Neutrophil (primary cell): ENCODE measurements around the gene CDK19.

Experiments
- H3K27ac ChIP-seq: fragments of 200-600 bp; sonication (generic); 2 replicates; pipeline ENCODE4 v1.5.1; 2016; ENCODE audit warnings: mild to moderate bottlenecking, moderate library complexity
- H3K27me3 ChIP-seq: fragments of 200-600 bp; sonication (generic); 2 replicates; pipeline ENCODE4 v1.6.0; 2016; ENCODE audit warnings: mild to moderate bottlenecking
- H3K36me3 ChIP-seq: fragments of 200-600 bp; sonication (generic); 2 replicates; pipeline ENCODE4 v1.5.1; 2017
- H3K4me1 ChIP-seq, 2 experiments: fragments of 200-600 bp in 1 of 2; sonication (generic) in 1 of 2; 1 replicate in 1 of 2; 2 replicates in 1 of 2; pipeline versions ENCODE4 v1.5.1 to v1.6.1; 2013 to 2016; ENCODE audit warnings: low read depth in 1 of 2, low read length in 1 of 2, mild to moderate bottlenecking in 1 of 2, moderate library complexity in 1 of 2; ENCODE audit not compliant: control insufficient read depth in 1 of 2, insufficient read depth in 1 of 2
- H3K4me3 ChIP-seq, 2 experiments: fragments of 200-600 bp in 1 of 2; sonication (generic) in 1 of 2; 1 replicate in 1 of 2; 2 replicates in 1 of 2; pipeline ENCODE4 v1.5.1; 2013 to 2016; ENCODE audit warnings: low read depth in 1 of 2, low read length in 1 of 2, mild to moderate bottlenecking in 1 of 2, moderate library complexity in 1 of 2
- H3K9me3 ChIP-seq: fragments of 200-600 bp; sonication (generic); 2 replicates; pipeline ENCODE4 v1.5.1; 2016
- TF ChIP-seq, protein P1 (sequence below): fragments of 200-600 bp; sonication (generic); IDR thresholded peaks from 2 replicates; pipeline ENCODE4 v1.5.1; 2016; ENCODE audit warnings: antibody characterized with exemption

The CDK19 gene

DNA sequence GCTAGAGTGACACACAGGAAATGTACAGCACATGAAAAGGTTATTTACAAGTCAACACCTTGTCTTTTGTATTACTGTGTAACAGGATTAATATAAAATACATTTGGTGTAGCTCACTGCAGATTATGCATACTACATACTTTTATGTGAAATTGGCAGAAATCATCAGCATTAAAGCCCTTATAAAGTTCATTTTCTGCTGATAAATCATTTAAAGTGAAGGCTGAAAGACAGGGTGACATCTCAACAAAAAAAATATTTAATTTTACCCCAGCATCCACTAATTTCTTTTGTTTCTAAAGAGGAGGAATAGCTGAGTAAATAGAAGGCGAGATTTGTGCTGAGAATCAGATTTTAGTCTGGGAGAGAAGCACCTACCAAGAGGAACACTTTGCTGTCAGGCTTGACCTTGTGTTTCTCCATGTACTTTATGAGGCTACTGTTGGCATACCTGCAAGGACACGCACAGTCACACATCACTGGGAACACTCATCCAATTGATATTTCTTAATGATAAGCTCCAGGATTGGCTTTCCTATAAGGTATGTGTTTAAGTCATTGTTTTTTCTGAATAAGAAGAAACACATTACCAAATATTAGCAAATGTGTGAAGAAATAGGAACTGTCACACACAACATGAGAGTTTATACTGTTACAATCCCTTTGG is 192.2 kb downstream of the CDK19 start:
- peaks cover 90% of the 10 kb centered on the region for H3K36me3 ChIP-seq
- no peak overlapping the region for H3K27ac ChIP-seq
- H3K4me1 ChIP-seq = no peaks in the 10 kb centered on the region
- no peaks in the 10 kb centered on the region for H3K27me3 ChIP-seq
- TF ChIP-seq, protein P1, sequence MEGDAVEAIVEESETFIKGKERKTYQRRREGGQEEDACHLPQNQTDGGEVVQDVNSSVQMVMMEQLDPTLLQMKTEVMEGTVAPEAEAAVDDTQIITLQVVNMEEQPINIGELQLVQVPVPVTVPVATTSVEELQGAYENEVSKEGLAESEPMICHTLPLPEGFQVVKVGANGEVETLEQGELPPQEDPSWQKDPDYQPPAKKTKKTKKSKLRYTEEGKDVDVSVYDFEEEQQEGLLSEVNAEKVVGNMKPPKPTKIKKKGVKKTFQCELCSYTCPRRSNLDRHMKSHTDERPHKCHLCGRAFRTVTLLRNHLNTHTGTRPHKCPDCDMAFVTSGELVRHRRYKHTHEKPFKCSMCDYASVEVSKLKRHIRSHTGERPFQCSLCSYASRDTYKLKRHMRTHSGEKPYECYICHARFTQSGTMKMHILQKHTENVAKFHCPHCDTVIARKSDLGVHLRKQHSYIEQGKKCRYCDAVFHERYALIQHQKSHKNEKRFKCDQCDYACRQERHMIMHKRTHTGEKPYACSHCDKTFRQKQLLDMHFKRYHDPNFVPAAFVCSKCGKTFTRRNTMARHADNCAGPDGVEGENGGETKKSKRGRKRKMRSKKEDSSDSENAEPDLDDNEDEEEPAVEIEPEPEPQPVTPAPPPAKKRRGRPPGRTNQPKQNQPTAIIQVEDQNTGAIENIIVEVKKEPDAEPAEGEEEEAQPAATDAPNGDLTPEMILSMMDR = no peak
- H3K9me3 ChIP-seq = no peaks in the 10 kb centered on the region
- no peak overlapping the region for H3K4me3 ChIP-seq

DNA sequence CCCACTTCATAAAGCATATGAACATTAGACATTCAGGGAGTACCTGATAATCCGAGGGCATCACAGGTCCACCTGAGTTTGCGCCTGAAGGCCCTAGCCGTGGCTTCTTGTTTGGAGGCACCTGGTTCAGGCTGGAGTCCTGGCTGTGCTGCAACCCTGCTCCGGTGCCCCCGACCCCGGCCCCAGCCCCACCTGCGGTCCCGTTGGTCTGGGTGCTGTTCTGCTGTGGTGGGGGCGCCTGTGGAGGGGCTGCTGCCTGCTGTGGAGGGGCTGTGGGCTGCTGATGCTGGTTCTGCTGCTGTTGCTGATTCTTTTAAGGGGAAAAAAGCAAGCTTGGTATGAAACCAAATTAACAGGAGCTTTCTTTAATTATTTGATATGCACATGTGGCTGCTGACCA is 194.2 kb downstream of the CDK19 start:
- Histone ChIP-seq H3K36me3 (peaks cover 86% of the 10 kb centered on the region), H3K9me3 (no peaks in the 10 kb centered on the region), H3K4me1 (peaks cover 0 to 6% of the 10 kb centered on the region in 2 experiments), H3K27ac (no peak overlapping the region), H3K4me3 (no peak overlapping the region), H3K27me3 (no peaks in the 10 kb centered on the region)
- TF ChIP-seq, protein P1 = no peak

DNA sequence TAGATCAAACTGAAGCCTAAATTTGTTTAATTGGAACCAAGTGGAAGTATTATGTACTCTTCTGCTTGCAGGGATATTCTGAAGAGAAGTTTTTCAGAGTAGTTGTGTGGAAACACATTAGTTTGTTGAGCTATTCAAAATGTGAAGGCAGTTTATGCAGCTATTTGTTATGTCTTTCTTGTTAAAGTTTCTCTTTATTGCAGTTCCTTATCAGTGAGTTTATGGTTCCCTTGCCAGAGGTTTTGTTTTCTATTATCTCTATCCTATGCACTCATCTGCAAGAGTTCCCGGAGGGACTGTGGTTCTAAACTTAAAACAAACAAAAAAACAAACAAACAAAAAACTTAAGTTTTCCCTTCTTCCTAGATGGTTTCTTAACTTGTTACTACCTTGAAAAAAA is 195.2 kb downstream of the CDK19 start:
- no peaks in the 10 kb centered on the region for H3K27me3 ChIP-seq
- peaks cover 0 to 6% of the 10 kb centered on the region in 2 experiments for H3K4me1 ChIP-seq
- peaks cover 87% of the 10 kb centered on the region for H3K36me3 ChIP-seq
- H3K9me3 ChIP-seq = no peaks in the 10 kb centered on the region
- no peak overlapping the region for H3K4me3 ChIP-seq
- TF ChIP-seq, protein P1 = no peak
- no peak overlapping the region for H3K27ac ChIP-seq

DNA sequence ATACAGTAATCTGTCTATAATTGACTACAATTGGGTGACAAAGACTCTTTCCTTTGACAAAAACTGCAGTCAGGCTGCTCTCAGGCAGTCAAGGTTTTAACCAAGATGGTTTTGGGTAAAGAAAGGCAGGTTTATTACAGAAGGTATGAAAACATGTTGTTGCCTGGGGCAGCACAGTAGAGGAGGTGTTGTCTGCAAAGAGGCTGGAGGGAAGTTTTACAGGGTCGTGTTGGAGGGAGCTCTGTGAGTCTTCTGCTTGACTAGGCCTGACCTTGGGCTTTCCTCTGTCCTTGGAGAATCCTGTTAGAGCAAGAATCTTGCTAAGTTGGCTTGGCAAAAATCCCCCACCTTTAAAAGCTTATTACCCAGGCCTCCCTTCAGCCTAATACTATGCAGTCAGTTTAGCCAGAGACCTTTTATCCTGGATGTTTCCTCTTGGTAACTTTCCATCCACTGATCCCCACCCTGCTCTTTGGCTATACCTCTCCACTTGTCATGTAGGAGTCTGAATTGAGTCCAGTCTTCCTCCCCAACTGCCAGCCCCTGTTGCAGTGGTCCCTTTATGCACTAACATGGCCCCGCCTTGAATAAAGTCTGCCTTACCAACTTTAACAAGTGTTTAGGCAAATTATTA is 195.9 kb downstream of the CDK19 start:
- Histone ChIP-seq H3K4me3 (no peak overlapping the region), H3K4me1 (peaks cover 6 to 11% of the 10 kb centered on the region in 2 experiments), H3K36me3 (peaks cover 87% of the 10 kb centered on the region), H3K27me3 (no peaks in the 10 kb centered on the region), H3K9me3 (no peaks in the 10 kb centered on the region), H3K27ac (no peak overlapping the region)
- TF ChIP-seq, protein P1 = no peak

DNA sequence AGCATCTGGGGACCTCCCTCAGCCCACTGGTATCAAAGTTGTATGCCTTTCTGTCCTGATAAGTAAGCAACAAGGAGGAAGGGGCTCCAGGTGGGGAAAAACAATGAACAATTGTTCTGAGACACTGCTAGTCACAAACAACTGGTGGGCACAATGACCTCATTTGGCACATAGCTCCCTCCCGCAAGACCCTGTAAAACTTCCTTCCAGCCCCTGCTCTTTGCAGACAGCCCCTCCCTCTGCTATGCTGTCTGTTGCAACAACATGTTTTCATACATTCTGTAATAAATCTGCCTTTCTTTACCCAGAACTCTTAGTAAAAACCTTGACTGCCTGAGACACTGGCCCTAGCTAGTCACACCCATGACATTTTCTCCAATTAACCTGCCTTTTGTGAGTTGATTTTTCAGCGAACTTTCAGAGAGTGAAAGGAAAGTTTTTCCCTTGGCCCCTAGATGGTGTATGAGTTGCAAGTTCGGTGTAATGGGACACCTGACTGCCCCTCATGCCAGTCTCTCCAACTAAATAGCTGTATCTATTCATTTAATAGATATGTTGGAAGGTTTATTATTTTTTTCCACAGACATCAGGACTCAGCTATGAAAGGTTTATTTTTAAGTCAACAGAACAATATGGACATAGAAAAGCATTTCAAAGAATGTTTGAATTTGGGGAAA is 196.5 kb downstream of the CDK19 start:
- H3K9me3 ChIP-seq = no peaks in the 10 kb centered on the region
- H3K4me3 ChIP-seq = no peak overlapping the region
- peaks cover 93% of the 10 kb centered on the region for H3K36me3 ChIP-seq
- H3K27ac ChIP-seq = no peak overlapping the region
- no peaks in the 10 kb centered on the region for H3K27me3 ChIP-seq
- TF ChIP-seq, protein P1 = no peak
- H3K4me1 ChIP-seq = peaks cover 13 to 18% of the 10 kb centered on the region in 2 experiments
